Endothelial cell of umbilical vein (primary cell): Measurements from ENCODE around the gene RNLS. TPM values are rescaled to one million over a fixed set of nuclear protein-coding genes. Genes with fewer than 3 reads are reported as not detected.

Experiments
- BruUV-seq: library from RNA; stranded (reverse); fragments of 400-500 nt; replicated peaks from 2 replicates; lab custom pipeline; 2021; lab: Mats Ljungman, UMichigan
- CTCF ChIA-PET: fragments of 300-600, 350-600 bp; sonication (Branson Sonifier 250); formaldehyde crosslinking; loops from one replicate; lab custom pipeline; 2021; ENCODE audit warnings: antibody characterized with exemption, inconsistent platforms; lab: Charles Lee
- POLR2A ChIA-PET: fragments of 300-600, 350-600 bp; sonication (Branson Sonifier 250); formaldehyde crosslinking; loops from one replicate; lab custom pipeline; 2021; ENCODE audit warnings: antibody characterized with exemption, inconsistent platforms; lab: Charles Lee
- DNase-seq: peaks from one replicate; pipeline ENCODE4 v3.0.0-alpha.2; 2011; ENCODE audit warnings: low read depth, low spot score
- FAIRE-seq: peaks from 2 replicates; lab custom pipeline; 2011; peaks lifted over from hg19 to GRCh38; lab: Jason Lieb, UNC
- H2AFZ ChIP-seq: 2 replicates; pipeline ENCODE4 v1.6.0; 2012; ENCODE audit warnings: low read depth, low read length, control low read depth, inconsistent platforms
- H3K27ac ChIP-seq: 2 replicates; pipeline ENCODE4 v1.5.1; 2011; ENCODE audit warnings: low read depth, mild to moderate bottlenecking, control low read depth, low read length, moderate library complexity; ENCODE audit not compliant: insufficient read depth
- H3K27me3 ChIP-seq, 2 experiments: 2 replicates each; pipeline versions ENCODE4 v1.6.0 to v1.6.1; 2011; ENCODE audit warnings: low read length in 2 of 2, mixed read lengths in 1 of 2; ENCODE audit not compliant: control insufficient read depth in 2 of 2, insufficient read depth in 2 of 2
- H3K36me3 ChIP-seq, 2 experiments: 2 replicates in 1 of 2; 3 replicates in 1 of 2; pipeline ENCODE4 v1.5.1; 2011; ENCODE audit warnings: low read length in 2 of 2, mild to moderate bottlenecking in 1 of 2, moderate library complexity in 1 of 2; ENCODE audit not compliant: control insufficient read depth in 2 of 2, insufficient read depth in 2 of 2; ENCODE audit errors: extremely low read depth in 1 of 2
- H3K4me1 ChIP-seq: 3 replicates; pipeline ENCODE4 v1.5.1; 2011; ENCODE audit warnings: mild to moderate bottlenecking, low read length; ENCODE audit not compliant: control insufficient read depth, insufficient read depth; ENCODE audit errors: extremely low read depth
- H3K4me2 ChIP-seq: 2 replicates; pipeline ENCODE4 v1.6.1; 2011; ENCODE audit warnings: low read length, control low read depth, mixed read lengths; ENCODE audit not compliant: insufficient read depth
- H3K4me3 ChIP-seq, 3 experiments: fragments of 200-600 bp in 1 of 3; sonication (generic), shearing (Covaris generic) in 1 of 3; replicated peaks in 1 of 3; 2 replicates each; pipeline ENCODE4 v1.5.1; 2011 to 2016; ENCODE audit warnings: control low read depth in 3 of 3, low read length in 3 of 3, mild to moderate bottlenecking in 2 of 3, inconsistent platforms in 1 of 3, low read depth in 1 of 3, moderate library complexity in 1 of 3; ENCODE audit not compliant: insufficient read depth in 1 of 3
- H3K79me2 ChIP-seq: 2 replicates; pipeline ENCODE4 v1.6.0; 2012; ENCODE audit warnings: low read length, inconsistent platforms; ENCODE audit not compliant: control insufficient read depth, insufficient read depth
- H3K9ac ChIP-seq: replicated peaks from 2 replicates; pipeline ENCODE3; 2011; ENCODE audit warnings: low read length, control low read depth; ENCODE audit not compliant: insufficient read depth; ENCODE audit errors: extremely low read depth
- H3K9me1 ChIP-seq: replicated peaks from 3 replicates; pipeline ENCODE4 v1.6.0; 2011; ENCODE audit warnings: mild to moderate bottlenecking, low read length; ENCODE audit not compliant: control insufficient read depth, insufficient read depth; ENCODE audit errors: extremely low read depth
- H3K9me3 ChIP-seq: replicated peaks from 2 replicates; pipeline ENCODE4 v1.5.1; 2012; ENCODE audit warnings: low read length, inconsistent platforms; ENCODE audit not compliant: control insufficient read depth, insufficient read depth
- H4K20me1 ChIP-seq: replicated peaks from 2 replicates; pipeline ENCODE3; 2011; ENCODE audit warnings: mild to moderate bottlenecking, low read length; ENCODE audit not compliant: control insufficient read depth, insufficient read depth; ENCODE audit errors: extremely low read depth
- EZH2 ChIP-seq: IDR thresholded peaks from 2 replicates; pipeline ENCODE4 v1.6.1; 2012; ENCODE audit warnings: borderline replicate concordance, low read depth, mild to moderate bottlenecking, moderate library complexity, low read length, inconsistent platforms; ENCODE audit not compliant: severe bottlenecking
- FOS ChIP-seq: IDR thresholded peaks from 2 replicates; pipeline ENCODE4 v1.6.1; 2011; ENCODE audit warnings: mild to moderate bottlenecking, low read length, moderate library complexity, borderline replicate concordance; ENCODE audit not compliant: insufficient read depth
- GATA2 ChIP-seq: IDR thresholded peaks from 2 replicates; pipeline ENCODE4 v1.7.0; 2011; ENCODE audit warnings: low read depth, mild to moderate bottlenecking, moderate library complexity, mixed read lengths, low read length; ENCODE audit not compliant: insufficient read length, insufficient read depth
- JUN ChIP-seq: IDR thresholded peaks from 2 replicates; pipeline ENCODE4 v1.6.1; 2011; ENCODE audit warnings: borderline replicate concordance, low read depth; ENCODE audit not compliant: insufficient read length, insufficient read depth
- MYC ChIP-seq: IDR thresholded peaks from one replicate; pipeline ENCODE4 v1.6.1; 2011; ENCODE audit warnings: mild to moderate bottlenecking, low read depth, low read length
- POLR2A ChIP-seq: IDR thresholded peaks from 2 replicates; pipeline ENCODE4 v1.6.1; 2012; ENCODE audit warnings: low read depth, mild to moderate bottlenecking, control low read depth, low read length
- POLR2AphosphoS5 ChIP-seq: IDR thresholded peaks from 2 replicates; pipeline ENCODE4 v1.6.1; 2012; ENCODE audit warnings: low read depth, mild to moderate bottlenecking, control low read depth, low read length, moderate library complexity; ENCODE audit not compliant: insufficient read depth
- dilution Hi-C: fragments of 300-500 bp; cut with MboI; formaldehyde crosslinking; loops from one replicate; pipeline ENCODE4 v1.15.0; 2019; ENCODE audit warnings: low sequenced_read_pairs; ENCODE audit not compliant: extremely low pct_ligation_motif_present
- intact Hi-C: fragments of 100-400 bp; cut with micrococcal nuclease; formaldehyde crosslinking; loops from one replicate; pipeline ENCODE4 v1.10.0; 2022
- polyA plus RNA-seq, 4 experiments: library from polyadenylated mRNA; depleted of rRNA in 3 of 4; stranded (reverse) in 3 of 4; unstranded in 1 of 4; fragments of >200 nt; gene quantifications; 2 replicates each; pipeline versions ENCODE4 v1.2.1 to v1.2.3, GENCODE V29; 2011 to 2012; ENCODE audit warnings: missing spikeins in 1 of 4
- total RNA-seq: library from RNA; stranded (reverse); gene quantifications from 2 replicates; pipeline ENCODE4 v1.2.3, GENCODE V29; 2021
- TF ChIP-seq, protein P1 (sequence below), 2 donors: IDR thresholded peaks; 1 replicate in 1 of 2; 2 replicates in 1 of 2; pipeline ENCODE4 v1.5.1; 2011; ENCODE audit warnings: low read length in 2 of 2, mild to moderate bottlenecking in 2 of 2, moderate library complexity in 2 of 2, control low read depth in 1 of 2, inconsistent platforms in 1 of 2, low read depth in 1 of 2; ENCODE audit not compliant: insufficient read depth in 1 of 2; ENCODE audit errors: extremely low read depth in 1 of 2
- TF ChIP-seq, protein P2 (sequence below): IDR thresholded peaks from 2 replicates; pipeline ENCODE4 v1.6.1; 2011; ENCODE audit not compliant: insufficient read depth, insufficient read length

RNLS gene
- total and polyA plus RNA-seq, 2 donors (not counting 3 experiments of a cell fraction or from before 2014, with no cell fraction given): 2.5 to 4.6 TPM

DNA sequence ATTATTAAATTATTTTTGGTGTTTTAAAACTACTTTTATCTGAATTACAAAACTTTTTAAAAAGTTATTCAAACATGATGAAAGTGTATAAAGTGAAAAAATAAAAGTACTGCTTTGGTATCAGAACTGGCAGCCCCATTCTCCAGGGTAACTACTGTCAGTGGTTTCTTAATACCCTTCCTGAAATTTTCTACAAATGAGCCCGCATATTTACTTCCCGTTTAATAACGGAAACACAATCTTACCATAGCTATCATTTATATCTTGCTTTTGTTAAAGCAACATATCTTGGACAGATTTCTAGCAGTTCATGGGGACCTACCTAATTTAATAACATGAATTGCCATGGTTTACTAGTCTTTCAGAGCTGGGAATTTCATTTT is 249.9 kb downstream of the RNLS start:
- dilution Hi-C loops (no loop called here), intact Hi-C loops (no loop called here)
- TF ChIP-seq MYC (no peak), GATA2 (no peak)
- H3K9me3 ChIP-seq: no peaks in the 10 kb centered on the region
- no peak overlapping the region for H3K4me2 ChIP-seq
- BruUV-seq: no TSS peak
- FAIRE-seq: no peak
- H3K9me1 ChIP-seq: no peaks in the 10 kb centered on the region
- no peak overlapping the region for H3K27ac ChIP-seq
- H3K79me2 ChIP-seq: no peaks in the 10 kb centered on the region
- POLR2A ChIA-PET: no interaction called here
- H3K9ac ChIP-seq: no peak overlapping the region
- no peak overlapping the region for H2AFZ ChIP-seq
- no peaks in the 10 kb centered on the region for H3K27me3 ChIP-seq
- H4K20me1 ChIP-seq: no peaks in the 10 kb centered on the region
- H3K4me3 ChIP-seq: no peak overlapping the region
- no peak for DNase-seq
- no peaks in the 10 kb centered on the region for H3K36me3 ChIP-seq
- no peaks in the 10 kb centered on the region for H3K4me1 ChIP-seq
- CTCF ChIA-PET: no interaction called here

DNA sequence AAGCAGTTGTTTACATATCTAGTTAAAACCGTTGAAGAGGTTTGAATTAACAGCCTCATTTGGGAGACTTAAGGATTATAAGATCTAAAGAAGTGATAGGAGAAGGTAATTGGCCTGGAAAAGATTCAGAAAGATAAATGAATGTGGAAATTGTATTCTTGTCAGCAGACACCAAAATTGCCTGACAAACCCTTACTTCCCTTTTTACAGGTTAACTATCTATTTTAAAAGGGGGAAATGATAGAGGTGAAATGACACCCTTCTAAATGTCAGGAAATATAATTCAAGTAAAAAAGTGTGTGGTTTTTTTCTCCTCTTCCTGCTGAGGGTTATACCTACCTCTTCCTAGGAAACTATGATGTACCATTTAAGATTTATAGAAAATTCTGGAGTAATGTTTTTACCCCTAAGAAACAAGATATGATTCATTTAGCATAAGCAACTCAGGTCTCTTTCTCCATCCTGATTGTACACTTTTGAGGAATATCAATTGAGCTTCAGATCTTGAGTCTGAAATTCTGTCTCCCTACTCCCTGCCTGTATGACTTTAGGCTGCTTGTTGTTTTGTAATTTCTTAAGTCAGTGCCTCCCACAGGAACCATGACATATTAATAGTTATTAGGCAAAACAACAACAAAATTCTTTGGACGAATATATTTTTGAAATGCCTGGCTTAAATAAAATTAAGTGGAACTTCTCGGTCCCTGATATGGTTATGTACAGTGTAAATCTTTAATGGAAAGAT is 250.4 kb downstream of the RNLS start:
- no peak overlapping the region for H3K4me3 ChIP-seq
- DNase-seq (no peak), FAIRE-seq (no peak)
- H3K4me2 ChIP-seq: no peak overlapping the region
- H2AFZ ChIP-seq: no peak overlapping the region
- POLR2A ChIA-PET: no interaction called here
- dilution Hi-C loops: no loop called here
- no peaks in the 10 kb centered on the region for H3K27me3 ChIP-seq
- H3K9me1 ChIP-seq: no peaks in the 10 kb centered on the region
- H3K79me2 ChIP-seq: no peaks in the 10 kb centered on the region
- no peaks in the 10 kb centered on the region for H3K9me3 ChIP-seq
- no peak overlapping the region for H3K9ac ChIP-seq
- no peaks in the 10 kb centered on the region for H3K36me3 ChIP-seq
- H3K27ac ChIP-seq: no peak overlapping the region
- H3K4me1 ChIP-seq: no peaks in the 10 kb centered on the region
- TF ChIP-seq FOS (no peak), MYC (no peak), POLR2A (no peak), EZH2 (no peak), GATA2 (no peak), POLR2AphosphoS5 (no peak), JUN (no peak)
- TF ChIP-seq, protein P1, sequence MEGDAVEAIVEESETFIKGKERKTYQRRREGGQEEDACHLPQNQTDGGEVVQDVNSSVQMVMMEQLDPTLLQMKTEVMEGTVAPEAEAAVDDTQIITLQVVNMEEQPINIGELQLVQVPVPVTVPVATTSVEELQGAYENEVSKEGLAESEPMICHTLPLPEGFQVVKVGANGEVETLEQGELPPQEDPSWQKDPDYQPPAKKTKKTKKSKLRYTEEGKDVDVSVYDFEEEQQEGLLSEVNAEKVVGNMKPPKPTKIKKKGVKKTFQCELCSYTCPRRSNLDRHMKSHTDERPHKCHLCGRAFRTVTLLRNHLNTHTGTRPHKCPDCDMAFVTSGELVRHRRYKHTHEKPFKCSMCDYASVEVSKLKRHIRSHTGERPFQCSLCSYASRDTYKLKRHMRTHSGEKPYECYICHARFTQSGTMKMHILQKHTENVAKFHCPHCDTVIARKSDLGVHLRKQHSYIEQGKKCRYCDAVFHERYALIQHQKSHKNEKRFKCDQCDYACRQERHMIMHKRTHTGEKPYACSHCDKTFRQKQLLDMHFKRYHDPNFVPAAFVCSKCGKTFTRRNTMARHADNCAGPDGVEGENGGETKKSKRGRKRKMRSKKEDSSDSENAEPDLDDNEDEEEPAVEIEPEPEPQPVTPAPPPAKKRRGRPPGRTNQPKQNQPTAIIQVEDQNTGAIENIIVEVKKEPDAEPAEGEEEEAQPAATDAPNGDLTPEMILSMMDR (IDR thresholded peaks at IDR 0.05; ENCODE audit: extremely low read depth in 1 of 2, insufficient read depth in 1 of 2, low read depth in 1 of 2, low read length in 2 of 2): no peak
- TF ChIP-seq, protein P2, sequence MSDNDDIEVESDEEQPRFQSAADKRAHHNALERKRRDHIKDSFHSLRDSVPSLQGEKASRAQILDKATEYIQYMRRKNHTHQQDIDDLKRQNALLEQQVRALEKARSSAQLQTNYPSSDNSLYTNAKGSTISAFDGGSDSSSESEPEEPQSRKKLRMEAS: no peak
- intact Hi-C loops: no loop called here
- no TSS peak for BruUV-seq
- H4K20me1 ChIP-seq: no peaks in the 10 kb centered on the region
- CTCF ChIA-PET: no interaction called here
